Activated CD8-positive, alpha-beta memory T cell treated with anti-CD3 and anti-CD28 coated beads for 36 hours (primary cell): ENCODE measurements around the gene PAX3. TPM values are rescaled to one million over a fixed set of nuclear protein-coding genes. Genes with fewer than 3 reads are reported as not detected.
"Not testable (repeated sequence)": the region's sequence is repeated elsewhere in the genome, so short reads cannot be mapped to it uniquely, and the experiment has no call there.

Source experiments
- CTCF ChIA-PET: fragments of 350-600 bp; sonication (Branson Sonifier 250); formaldehyde crosslinking; loops from one replicate; lab custom pipeline; 2021; ENCODE audit warnings: antibody characterized with exemption; lab: Charles Lee
- POLR2A ChIA-PET: fragments of 350-600 bp; sonication (Branson Sonifier 250); formaldehyde crosslinking; loops from one replicate; lab custom pipeline; 2021; ENCODE audit warnings: antibody characterized with exemption; lab: Charles Lee
- total RNA-seq, 2 experiments: library from RNA; stranded (reverse); gene quantifications; one replicate each; pipeline ENCODE4 v1.2.3, GENCODE V29; 2021

PAX3 gene
- total RNA-seq, 2 experiments from 2014 or later: not detected

DNA sequence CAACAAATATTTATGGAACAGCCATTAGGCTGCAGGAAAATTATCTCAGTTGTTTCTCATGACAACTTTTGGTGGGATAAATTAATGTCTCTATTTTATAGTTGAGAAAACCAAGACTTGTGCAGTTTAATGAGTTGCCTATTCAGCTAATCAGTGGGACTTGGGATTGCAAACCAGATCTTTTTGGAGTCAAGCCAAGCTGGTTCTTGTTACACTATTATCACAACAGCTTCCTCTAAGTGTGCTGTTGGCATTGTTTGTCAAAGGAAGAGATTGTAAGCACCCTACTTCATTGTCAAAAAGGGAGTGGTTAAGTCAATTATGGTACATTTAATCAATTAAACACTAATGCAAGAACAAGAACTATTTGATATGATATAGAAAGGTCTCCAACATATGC lies 119.2 kb downstream of the PAX3 start:
- CTCF ChIA-PET: no interaction called here
- POLR2A ChIA-PET: no interaction called here

- ChIA-PET CTCF (no interaction called here), POLR2A (no interaction called here)
These were observed 120.3 kb downstream of the PAX3 start for GRCh38 chr2:222178450-222178849.

DNA sequence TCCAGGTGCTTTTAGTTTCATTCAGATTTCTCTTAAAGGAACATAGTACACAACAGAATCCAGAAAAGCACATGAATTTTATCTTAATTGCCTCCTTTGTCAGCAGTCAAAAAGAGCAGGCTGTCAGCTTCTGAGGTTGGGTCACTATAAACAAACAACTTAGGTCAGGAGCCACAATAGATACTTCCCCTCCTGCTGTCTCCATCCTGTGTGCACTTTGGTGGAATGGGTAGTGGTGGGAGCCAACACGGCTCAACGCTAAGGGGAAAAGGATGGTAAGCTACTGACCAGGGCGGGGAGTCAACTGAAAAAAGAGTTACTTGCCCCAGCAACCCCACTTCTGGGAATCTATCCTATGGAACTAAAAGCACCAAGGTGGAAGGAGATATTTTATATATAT lies 121.9 kb downstream of the PAX3 start:
- ChIA-PET CTCF (no interaction called here), POLR2A (no interaction called here)

- ChIA-PET CTCF (no interaction called here), POLR2A (no interaction called here)
These were observed 124.3 kb downstream of the PAX3 start for GRCh38 chr2:222174450-222174849.

- ChIA-PET CTCF (no interaction called here), POLR2A (no interaction called here)
These were observed 129.5 kb downstream of the PAX3 start for GRCh38 chr2:222169346-222169745.

DNA sequence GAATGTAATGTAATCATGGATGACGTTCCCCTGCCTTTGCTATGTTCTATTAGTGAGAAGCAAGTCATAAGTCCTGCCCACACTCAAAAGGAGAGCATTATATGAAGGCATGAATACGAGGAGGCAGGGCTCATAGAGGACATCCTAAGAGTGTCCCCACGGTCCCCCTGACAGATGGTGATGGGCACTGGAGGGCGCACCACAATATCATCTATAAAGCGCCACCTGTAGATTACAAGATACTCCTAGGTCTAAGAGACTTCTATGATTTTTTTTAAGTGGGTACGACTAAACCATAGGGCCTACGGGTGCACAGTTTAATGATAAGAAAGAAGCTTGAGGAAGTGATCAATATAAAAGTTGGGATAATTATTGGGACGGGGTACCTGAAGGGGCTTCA lies 131.0 kb downstream of the PAX3 start:
- ChIA-PET POLR2A (no interaction called here), CTCF (no interaction called here)

DNA sequence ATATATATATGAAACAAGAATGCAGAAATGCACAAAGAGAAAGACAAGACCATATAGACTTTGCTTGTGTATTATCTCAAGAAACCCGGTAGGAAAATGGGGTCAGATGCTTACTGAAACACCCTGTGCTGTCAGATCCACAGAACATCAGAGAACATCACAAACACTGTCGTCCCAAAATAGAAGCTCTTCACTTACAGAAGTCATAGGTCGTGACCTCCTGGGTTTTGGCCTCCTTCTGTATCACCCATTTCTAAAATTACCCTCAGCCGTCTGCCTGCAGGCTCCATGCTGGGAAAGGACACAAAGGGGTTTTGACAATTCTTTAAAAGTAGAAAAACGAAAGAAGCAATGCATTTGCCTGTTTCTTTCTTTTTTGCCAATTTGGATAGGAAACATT lies 137.9 kb downstream of the PAX3 start:
- ChIA-PET CTCF (no interaction called here), POLR2A (no interaction called here)

- ChIA-PET CTCF (no interaction called here), POLR2A (no interaction called here)
These were observed 138.7 kb downstream of the PAX3 start for GRCh38 chr2:222160125-222160524.

DNA sequence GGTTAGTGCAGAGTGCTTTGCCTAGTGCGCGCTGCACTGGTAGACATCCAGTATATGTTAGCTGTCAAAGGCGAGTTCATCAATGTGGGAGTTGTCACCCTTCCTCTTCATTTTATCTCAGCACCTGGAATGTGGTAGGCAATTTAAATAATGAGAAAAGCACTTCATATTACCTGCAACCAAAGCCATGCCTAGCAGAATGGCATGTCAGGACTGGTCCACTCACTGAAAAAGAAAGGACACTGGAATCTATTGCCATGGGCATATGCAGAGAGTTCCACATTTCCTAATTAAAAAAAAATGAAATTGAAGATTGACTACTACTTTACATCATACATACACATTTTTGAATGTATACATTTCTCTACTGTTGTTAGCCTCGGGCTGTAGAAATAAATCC lies 139.6 kb downstream of the PAX3 start:
- POLR2A ChIA-PET: no interaction called here
- CTCF ChIA-PET: no interaction called here

- CTCF ChIA-PET, POLR2A ChIA-PET: not testable (repeated sequence)
These were observed 143.7 kb downstream of the PAX3 start for GRCh38 chr2:222155003-222155664.

Other genes with a start within 250 kb of the PAX3 start
- 1 to 10 TPM; 5.6 to 5.7 TPM for gene SGPP2, start 125.5 kb upstream of the PAX3 start, total RNA-seq